H1 (cell line): ENCODE measurements around the gene B4GALNT3. TPM values are rescaled to one million over a fixed set of nuclear protein-coding genes. Genes with fewer than 3 reads are reported as not detected.

Experiments used
- BCL11A ChIP-seq, 2 experiments: IDR thresholded peaks; one replicate each; pipeline ENCODE4 v1.6.1; 2011; ENCODE audit warnings: low read depth in 2 of 2, low read length in 2 of 2, mild to moderate bottlenecking in 2 of 2
- EP300 ChIP-seq, 2 experiments: IDR thresholded peaks; 1 replicate in 1 of 2; 2 replicates in 1 of 2; pipeline ENCODE4 v1.6.1; 2011 to 2012; ENCODE audit warnings: low read depth in 2 of 2, low read length in 2 of 2, mild to moderate bottlenecking in 2 of 2, borderline replicate concordance in 1 of 2, inconsistent platforms in 1 of 2, moderate library complexity in 1 of 2
- FOSL1 ChIP-seq: IDR thresholded peaks from 2 replicates; pipeline ENCODE4 v1.6.1; 2011; ENCODE audit warnings: mild to moderate bottlenecking, low read depth, low read length, moderate library complexity; ENCODE audit not compliant: insufficient read depth
- POLR2A ChIP-seq, 2 experiments: IDR thresholded peaks; 1 replicate in 1 of 2; 2 replicates in 1 of 2; pipeline ENCODE4 v1.6.1; 2011; ENCODE audit warnings: low read depth in 2 of 2, low read length in 2 of 2, mild to moderate bottlenecking in 2 of 2; ENCODE audit errors: control extremely low read depth in 1 of 2
- POU5F1 ChIP-seq: IDR thresholded peaks from 2 replicates; pipeline ENCODE4 v1.6.1; 2011; ENCODE audit warnings: low read depth, mild to moderate bottlenecking, low read length, moderate library complexity
- SIRT6 ChIP-seq: IDR thresholded peaks from one replicate; pipeline ENCODE4 v1.7.1; 2012; ENCODE audit warnings: low read length, inconsistent platforms
- SUZ12 ChIP-seq: fragments of 200-600 bp; sonication (generic); IDR thresholded peaks from 2 replicates; pipeline ENCODE4 v1.6.1; 2012; ENCODE audit warnings: mild to moderate bottlenecking, inconsistent platforms, low read length, moderate library complexity, mixed read lengths
- TBP ChIP-seq: IDR thresholded peaks from 2 replicates; pipeline ENCODE4 v1.6.1; 2011; ENCODE audit warnings: low read depth, low read length, improper control_type of control experiment
- polyA plus RNA-seq, 7 experiments: library from polyadenylated mRNA; depleted of rRNA in 3 of 7; stranded (reverse) in 5 of 7; unstranded in 2 of 7; fragments of >200 nt in 5 of 7; fragments of 200-250 nt in 2 of 7; gene quantifications; 1 replicate in 5 of 7; 2 replicates in 1 of 7; 4 replicates in 1 of 7; pipeline versions ENCODE4 v1.2.1 to v1.2.3, GENCODE V29; 2011 to 2013; ENCODE audit warnings: missing spikeins in 2 of 7, mixed read lengths in 2 of 7
- total RNA-seq: library from RNA; stranded (reverse); fragmentation: NEBNext Ultra II Directional; extraction: Animal tissue kit (Norgen Biotek cat#: 25700); gene quantifications from 2 replicates; pipeline ENCODE4 v1.2.1, GENCODE V29; 2021
- TF ChIP-seq, protein P1 (sequence below): fragments of 300-600 bp; sonication (generic); IDR thresholded peaks from 2 replicates; pipeline ENCODE4 v1.7.1; 2012; ENCODE audit warnings: low read length, moderate library complexity, mild to moderate bottlenecking, inconsistent platforms; ENCODE audit not compliant: insufficient replicate concordance
- TF ChIP-seq, protein P2 (sequence below): IDR thresholded peaks from 2 replicates; pipeline ENCODE4 v1.6.1; 2011; ENCODE audit warnings: low read length, improper control_type of control experiment

The B4GALNT3 gene
- total and polyA plus RNA-seq, 2 of the 8 experiments (the other 6 are each of a cell fraction or from before 2014, with no cell fraction given) = 12.5 to 20.3 TPM

DNA sequence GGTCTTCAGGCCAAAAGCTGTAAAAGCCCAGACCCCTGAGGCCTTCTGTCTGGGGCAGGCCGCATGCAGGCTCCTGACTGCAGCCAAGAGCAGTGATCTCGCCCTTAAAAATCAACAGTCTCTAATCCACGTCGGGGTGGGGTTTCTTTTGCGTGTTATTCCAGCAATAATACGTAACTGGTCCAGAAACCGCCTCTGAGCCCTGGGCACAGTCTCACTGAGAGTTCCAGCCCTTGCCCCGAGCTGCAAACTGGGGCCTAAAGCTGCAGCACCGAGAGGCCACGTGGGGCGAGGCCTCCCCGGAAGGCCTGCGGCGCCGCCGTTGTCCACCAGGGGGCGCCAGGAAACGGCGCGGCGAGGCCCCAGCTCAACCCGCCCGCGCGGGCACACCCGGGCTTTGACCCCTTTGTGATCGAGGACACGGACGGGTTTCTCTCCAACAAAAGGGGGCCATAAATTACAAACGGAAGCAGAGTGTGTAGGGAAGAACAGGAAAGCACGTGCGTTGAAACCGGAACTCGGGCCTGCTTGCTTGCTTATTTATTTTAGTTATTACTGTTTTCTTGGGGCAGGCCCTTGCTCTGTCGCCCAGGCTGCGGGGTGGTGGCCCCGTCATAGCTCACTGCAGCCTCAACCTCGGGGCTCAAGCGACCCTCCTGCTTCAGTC, 116.3 kb downstream of the B4GALNT3 start (continued):
- TF ChIP-seq, protein P1, sequence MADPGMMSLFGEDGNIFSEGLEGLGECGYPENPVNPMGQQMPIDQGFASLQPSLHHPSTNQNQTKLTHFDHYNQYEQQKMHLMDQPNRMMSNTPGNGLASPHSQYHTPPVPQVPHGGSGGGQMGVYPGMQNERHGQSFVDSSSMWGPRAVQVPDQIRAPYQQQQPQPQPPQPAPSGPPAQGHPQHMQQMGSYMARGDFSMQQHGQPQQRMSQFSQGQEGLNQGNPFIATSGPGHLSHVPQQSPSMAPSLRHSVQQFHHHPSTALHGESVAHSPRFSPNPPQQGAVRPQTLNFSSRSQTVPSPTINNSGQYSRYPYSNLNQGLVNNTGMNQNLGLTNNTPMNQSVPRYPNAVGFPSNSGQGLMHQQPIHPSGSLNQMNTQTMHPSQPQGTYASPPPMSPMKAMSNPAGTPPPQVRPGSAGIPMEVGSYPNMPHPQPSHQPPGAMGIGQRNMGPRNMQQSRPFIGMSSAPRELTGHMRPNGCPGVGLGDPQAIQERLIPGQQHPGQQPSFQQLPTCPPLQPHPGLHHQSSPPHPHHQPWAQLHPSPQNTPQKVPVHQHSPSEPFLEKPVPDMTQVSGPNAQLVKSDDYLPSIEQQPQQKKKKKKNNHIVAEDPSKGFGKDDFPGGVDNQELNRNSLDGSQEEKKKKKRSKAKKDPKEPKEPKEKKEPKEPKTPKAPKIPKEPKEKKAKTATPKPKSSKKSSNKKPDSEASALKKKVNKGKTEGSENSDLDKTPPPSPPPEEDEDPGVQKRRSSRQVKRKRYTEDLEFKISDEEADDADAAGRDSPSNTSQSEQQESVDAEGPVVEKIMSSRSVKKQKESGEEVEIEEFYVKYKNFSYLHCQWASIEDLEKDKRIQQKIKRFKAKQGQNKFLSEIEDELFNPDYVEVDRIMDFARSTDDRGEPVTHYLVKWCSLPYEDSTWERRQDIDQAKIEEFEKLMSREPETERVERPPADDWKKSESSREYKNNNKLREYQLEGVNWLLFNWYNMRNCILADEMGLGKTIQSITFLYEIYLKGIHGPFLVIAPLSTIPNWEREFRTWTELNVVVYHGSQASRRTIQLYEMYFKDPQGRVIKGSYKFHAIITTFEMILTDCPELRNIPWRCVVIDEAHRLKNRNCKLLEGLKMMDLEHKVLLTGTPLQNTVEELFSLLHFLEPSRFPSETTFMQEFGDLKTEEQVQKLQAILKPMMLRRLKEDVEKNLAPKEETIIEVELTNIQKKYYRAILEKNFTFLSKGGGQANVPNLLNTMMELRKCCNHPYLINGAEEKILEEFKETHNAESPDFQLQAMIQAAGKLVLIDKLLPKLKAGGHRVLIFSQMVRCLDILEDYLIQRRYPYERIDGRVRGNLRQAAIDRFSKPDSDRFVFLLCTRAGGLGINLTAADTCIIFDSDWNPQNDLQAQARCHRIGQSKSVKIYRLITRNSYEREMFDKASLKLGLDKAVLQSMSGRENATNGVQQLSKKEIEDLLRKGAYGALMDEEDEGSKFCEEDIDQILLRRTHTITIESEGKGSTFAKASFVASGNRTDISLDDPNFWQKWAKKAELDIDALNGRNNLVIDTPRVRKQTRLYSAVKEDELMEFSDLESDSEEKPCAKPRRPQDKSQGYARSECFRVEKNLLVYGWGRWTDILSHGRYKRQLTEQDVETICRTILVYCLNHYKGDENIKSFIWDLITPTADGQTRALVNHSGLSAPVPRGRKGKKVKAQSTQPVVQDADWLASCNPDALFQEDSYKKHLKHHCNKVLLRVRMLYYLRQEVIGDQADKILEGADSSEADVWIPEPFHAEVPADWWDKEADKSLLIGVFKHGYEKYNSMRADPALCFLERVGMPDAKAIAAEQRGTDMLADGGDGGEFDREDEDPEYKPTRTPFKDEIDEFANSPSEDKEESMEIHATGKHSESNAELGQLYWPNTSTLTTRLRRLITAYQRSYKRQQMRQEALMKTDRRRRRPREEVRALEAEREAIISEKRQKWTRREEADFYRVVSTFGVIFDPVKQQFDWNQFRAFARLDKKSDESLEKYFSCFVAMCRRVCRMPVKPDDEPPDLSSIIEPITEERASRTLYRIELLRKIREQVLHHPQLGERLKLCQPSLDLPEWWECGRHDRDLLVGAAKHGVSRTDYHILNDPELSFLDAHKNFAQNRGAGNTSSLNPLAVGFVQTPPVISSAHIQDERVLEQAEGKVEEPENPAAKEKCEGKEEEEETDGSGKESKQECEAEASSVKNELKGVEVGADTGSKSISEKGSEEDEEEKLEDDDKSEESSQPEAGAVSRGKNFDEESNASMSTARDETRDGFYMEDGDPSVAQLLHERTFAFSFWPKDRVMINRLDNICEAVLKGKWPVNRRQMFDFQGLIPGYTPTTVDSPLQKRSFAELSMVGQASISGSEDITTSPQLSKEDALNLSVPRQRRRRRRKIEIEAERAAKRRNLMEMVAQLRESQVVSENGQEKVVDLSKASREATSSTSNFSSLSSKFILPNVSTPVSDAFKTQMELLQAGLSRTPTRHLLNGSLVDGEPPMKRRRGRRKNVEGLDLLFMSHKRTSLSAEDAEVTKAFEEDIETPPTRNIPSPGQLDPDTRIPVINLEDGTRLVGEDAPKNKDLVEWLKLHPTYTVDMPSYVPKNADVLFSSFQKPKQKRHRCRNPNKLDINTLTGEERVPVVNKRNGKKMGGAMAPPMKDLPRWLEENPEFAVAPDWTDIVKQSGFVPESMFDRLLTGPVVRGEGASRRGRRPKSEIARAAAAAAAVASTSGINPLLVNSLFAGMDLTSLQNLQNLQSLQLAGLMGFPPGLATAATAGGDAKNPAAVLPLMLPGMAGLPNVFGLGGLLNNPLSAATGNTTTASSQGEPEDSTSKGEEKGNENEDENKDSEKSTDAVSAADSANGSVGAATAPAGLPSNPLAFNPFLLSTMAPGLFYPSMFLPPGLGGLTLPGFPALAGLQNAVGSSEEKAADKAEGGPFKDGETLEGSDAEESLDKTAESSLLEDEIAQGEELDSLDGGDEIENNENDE = no peak
- no peak for TF ChIP-seq BCL11A (IDR thresholded peaks at IDR 0.05; ENCODE audit: low read depth in 2 of 2, low read length in 2 of 2)
- TF ChIP-seq TBP = peak; percentile 24; the same call in 1 of the 2 replicates
- TF ChIP-seq, protein P2, sequence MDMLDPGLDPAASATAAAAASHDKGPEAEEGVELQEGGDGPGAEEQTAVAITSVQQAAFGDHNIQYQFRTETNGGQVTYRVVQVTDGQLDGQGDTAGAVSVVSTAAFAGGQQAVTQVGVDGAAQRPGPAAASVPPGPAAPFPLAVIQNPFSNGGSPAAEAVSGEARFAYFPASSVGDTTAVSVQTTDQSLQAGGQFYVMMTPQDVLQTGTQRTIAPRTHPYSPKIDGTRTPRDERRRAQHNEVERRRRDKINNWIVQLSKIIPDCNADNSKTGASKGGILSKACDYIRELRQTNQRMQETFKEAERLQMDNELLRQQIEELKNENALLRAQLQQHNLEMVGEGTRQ = peak; percentile 79
- peak in 1 of 2 experiments; percentile 43; a peak in 1 of 3 replicates for TF ChIP-seq POLR2A (IDR thresholded peaks at IDR 0.05; ENCODE audit: control extremely low read depth in 1 of 2, low read depth in 2 of 2, low read length in 2 of 2)
- no peak for TF ChIP-seq FOSL1
- TF ChIP-seq EP300 (IDR thresholded peaks at IDR 0.05; ENCODE audit: borderline replicate concordance in 1 of 2, low read depth in 2 of 2, low read length in 2 of 2) = no peak
- TF ChIP-seq SUZ12 = no peak
- no peak for TF ChIP-seq POU5F1
- TF ChIP-seq SIRT6 = no peak
